Stimulated activated CD4-positive, alpha-beta T cell treated with anti-CD3 and anti-CD28 coated beads, TNF-alpha, amount 100 ng/mL, for 48 hours (primary cell): Measurements from ENCODE around the gene BTLA.
"Not testable (repeated sequence)": the region's sequence is repeated elsewhere in the genome, so short reads cannot be mapped to it uniquely, and the experiment has no call there.

Experiments
- DNase-seq, 3 donors: peaks; one replicate each; pipeline ENCODE4 v3.0.0-alpha.2; 2020; ENCODE audit warnings: low read depth in 3 of 3

The BTLA gene

DNA sequence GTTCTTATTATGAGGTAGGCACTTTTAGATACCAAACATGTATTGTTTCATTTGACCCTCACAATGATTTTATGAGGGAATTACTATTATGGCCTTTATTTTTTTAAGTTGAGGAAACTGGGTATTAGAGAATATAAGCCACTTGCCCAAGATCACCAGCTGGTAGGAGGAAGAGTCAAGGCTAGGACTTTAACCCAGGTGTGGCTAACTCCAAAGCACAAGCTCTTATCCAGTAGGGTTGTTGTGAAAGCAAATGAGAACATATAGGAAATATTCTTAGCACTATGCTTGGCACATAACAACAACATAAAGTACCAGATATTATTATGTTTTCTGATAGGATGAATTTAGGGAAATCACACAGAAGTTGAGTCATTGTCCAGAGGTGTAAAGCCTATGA is 7.9 kb downstream of the BTLA start:
- no peak for DNase-seq

DNA sequence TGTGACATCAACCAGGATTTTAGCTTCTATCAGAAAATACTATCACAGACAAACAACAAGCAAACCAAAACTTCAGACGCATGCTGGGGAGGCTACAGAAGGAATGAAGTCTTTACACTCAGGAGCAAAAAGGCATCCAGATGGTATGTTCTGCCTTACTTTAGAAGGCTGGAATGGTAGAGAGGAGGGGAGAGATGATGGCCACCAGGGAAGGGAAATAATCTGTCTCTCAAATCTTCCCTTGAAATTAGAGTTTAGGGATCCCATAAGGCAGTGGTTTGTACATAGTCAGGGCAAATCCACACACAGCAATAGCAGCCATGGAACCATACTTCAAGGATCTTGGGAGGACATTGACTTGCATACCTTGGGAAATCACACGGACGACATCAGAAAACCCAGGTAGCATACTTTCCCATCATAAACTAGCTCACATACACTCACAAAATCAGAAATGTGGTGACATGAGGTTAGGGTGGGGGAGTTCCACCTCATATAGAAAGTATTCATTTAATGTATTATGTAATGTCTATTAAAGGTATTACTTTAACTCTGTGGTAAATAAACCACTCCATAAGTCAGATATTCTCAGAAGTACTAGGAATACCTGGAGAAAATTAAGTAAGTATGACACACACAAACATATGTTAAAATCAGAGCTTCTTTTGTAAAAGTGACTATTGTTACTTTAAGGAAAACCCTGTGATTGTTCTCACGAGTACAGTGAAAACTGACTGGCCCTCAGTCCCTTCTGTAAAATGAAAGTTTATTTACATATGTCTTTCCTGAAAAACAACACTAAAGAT is 9.4 kb downstream of the BTLA start:
- no peak for DNase-seq

DNA sequence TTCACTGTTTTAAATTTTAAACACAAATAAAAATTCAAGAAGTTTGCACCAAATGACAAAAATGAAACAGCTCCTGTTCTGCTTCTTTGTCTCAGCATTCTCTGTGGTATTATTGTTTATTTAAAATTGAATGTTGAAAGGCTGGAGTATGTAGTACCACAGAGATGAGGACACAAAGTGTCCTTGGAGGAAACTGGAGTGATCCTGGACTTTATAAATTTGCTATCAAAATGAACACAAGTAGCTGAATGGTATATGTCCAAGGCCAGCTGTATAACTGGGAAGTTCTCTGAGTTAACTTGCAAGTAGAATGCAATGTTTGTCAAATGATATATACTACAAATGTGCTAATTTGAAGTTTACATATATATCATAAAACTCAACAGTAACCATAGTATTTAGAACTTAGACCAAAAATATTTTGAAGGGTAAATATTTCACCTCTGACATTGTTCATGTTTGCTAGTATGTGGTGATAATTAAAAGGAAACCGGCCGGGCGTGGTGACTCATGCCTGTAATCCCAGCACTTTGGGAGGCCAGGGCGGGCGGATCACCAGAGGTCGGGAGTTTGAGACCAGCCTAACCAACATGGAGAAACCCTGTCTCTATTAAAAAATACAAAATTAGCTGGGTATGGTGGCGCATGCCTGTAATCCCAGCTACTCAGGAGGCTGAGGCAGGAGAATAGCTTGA is 12.3 kb downstream of the BTLA start:
- no peak for DNase-seq

DNA sequence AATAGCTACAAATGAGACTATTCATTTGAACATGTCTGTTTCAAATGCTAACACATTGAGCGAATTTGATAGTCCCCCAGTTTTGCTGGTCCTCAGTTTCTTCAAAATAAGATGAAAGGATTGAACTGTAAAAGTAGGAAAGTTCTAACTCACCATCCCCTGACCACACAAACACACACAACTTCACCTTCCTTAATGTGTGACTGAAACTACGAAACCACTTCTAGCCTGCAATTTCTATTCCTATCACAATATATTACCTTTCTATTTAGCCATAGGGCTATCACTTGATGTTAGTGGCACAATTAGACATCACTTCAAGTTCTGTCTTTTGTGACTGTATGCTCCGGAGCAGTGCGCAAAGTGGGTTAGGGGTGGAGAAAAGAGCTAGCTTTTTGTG is 14.9 kb downstream of the BTLA start:
- no peak for DNase-seq

GRCh38 chr3:112482675-112483074 is 16.6 kb downstream of the BTLA start:
- no peak for DNase-seq

DNA sequence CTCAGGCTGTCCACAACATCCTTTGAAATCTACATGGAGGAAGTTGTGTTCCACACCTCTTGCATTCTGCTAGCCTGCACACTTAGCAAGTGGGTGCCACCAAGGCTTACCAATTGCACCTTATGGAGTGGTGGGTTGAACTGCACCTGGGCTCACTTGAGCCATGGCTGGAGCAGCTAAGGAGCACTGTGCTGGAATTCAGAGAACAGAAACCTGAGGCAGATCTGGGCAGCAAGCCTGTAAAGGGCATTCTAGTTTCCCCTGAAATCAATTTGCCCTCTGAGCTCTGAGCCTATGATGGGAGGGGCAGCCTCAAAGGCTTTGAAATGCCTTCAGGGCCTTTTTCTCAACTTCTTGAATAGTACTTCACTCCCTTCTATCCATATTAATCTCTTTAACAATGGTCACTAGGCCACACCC is 18.0 kb downstream of the BTLA start:
- DNase-seq = no peak

DNA sequence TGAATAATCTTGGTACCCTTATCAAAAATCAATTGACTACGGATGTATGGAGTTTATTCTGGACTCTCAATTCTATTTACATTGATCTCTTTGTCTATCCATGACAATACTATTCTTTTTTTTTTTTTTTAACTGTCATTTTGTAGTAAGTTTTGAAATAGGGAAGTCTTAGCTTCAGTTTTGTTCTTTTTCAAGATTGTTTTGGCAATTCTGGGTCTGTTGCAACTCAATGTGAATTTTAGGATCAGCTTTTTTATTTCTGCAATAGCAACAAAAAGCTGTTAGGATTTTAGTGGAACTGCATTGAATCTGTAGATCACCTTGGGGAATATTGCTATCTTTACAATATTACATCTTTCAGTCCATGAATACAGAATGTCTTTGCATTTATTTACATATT is 21.4 kb downstream of the BTLA start:
- DNase-seq = no peak

- DNase-seq = no peak
Measured at GRCh38 chr3:112476346-112476745, 22.9 kb downstream of the BTLA start.

GRCh38 chr3:112474796-112475195 is 24.5 kb downstream of the BTLA start:
- DNase-seq = no peak

GRCh38 chr3:112472691-112473090 is 26.6 kb downstream of the BTLA start:
- DNase-seq = no peak

DNA sequence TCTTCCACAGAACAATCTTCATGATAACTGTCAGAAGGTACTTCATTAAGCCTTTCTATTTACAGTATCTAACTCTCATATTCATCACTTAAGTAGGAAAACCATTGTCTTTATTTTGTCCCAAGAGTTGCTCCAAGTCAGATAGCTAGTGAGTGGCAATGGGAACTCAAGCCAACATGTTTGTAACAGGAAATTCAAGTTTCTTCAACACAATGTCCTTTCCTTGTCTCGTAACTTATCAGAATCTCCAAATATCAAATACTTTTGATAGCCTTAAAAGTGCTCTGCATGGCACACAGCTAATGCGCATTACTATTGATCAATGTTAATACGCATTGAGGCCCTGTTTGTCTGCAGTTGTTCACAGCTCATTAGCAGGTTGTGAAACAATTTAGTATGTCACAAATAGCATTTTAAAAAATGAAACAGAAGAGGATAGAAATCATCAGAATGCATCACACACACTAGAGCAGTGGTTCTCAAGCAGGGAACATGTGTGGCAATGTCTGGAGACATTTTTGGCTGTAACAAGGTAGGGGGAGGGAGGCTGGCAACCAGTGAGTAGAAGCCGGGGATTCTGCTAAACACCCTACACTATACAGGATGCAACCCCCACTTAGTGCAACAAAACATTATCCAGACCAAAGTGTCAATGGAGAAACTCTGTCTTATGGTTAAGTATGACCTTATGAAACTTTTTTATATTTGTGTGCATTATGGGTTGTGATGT is 27.5 kb downstream of the BTLA start:
- DNase-seq = no peak

DNA sequence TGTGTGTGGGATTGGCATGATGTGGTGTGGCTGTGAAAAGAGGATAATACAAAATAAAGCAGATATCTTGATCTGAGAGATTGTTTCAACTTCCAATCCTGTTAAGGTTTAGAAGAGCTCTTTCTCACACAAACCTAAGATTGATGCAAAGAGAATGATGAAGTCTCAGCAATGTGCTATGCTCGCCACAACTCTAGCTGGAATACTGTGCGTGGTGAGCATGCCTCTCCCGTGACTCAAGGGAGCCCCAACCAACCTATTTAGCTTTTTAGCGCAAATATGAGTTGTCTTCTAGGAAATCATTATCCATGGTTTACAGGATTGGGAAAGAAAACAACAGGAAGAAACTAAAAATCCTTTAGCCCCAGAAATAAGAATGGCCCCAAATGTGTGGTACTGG is 28.5 kb downstream of the BTLA start:
- DNase-seq = no peak

GRCh38 chr3:112469671-112470070 is 29.6 kb downstream of the BTLA start:
- DNase-seq = no peak

DNA sequence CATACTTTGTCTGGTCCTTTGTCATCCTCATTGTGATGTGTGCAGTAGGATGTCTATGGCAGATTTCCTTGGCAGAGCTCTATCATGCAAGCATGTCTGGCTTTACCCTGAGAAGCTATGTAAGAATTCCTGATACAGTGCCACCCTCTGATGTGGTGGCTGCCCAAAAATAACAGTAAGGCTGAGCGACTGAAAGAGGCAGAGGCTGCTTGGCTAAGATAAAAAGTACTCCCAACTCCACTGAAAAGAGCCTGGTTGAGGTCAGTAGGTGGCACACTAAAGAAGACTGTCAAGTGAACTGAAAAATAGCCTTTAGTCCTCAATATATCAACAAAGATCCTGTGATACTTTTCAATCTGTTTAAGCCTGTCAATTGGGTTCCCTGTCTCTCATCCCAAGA is 31.7 kb downstream of the BTLA start:
- no peak for DNase-seq

DNA sequence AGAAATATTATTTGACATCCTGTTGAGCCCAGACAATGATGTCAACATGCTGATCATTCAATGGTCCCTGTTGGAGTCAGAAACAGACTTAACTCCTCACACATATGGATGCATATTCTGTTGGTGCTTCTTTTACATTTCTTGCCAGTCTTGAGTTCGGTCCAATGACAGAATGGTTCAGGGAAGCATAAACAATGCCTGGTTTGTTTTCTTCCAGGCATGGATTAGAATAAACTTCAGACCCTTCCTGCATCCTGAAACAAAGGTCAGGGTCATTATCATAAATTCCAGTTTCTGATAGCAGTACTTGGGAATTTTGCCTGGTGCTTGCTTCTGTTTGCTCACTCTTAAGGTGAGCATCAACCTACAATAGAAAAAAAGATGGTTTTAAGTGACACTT is 33.3 kb downstream of the BTLA start:
- no peak for DNase-seq

- DNase-seq = no peak
Measured at GRCh38 chr3:112464264-112464663, 35.0 kb downstream of the BTLA start.

DNA sequence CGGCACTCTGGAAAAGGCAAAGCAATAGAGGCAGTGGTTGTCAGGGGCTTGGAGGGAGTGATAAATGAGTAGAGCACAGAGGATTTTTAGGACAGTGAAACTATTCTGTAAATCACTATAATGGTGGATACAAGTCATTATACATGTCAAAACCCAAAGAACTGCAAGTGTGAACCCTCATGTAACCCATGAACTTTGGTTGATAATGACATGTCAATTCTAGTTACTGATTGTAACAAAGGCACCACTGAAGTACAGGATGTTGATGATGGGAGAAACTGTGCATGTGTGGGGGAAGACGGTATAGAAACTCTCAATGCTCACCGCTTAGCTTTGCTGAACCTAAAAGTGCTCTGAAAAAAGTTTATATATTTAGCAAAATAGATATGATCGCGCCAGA is 36.0 kb downstream of the BTLA start:
- DNase-seq = no peak

DNA sequence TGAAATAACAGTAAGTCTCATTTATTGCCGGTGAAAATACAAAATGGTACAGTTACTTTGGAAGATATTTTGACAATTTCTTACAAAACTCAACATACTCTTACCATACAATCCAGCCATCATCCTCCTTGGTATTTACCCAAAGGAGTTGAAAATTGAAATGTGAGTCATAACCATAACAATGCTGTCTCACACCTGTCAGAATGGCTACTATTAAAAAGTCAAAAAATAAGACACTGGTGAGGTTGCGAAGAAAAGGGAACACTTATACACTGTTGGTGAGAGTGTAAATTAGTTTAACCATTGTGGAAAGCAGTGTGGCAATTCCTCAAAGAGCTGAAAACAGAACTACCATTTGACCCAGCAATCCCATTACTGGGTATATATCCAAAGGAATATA is 37.5 kb downstream of the BTLA start:
- not testable (repeated sequence) for DNase-seq

DNA sequence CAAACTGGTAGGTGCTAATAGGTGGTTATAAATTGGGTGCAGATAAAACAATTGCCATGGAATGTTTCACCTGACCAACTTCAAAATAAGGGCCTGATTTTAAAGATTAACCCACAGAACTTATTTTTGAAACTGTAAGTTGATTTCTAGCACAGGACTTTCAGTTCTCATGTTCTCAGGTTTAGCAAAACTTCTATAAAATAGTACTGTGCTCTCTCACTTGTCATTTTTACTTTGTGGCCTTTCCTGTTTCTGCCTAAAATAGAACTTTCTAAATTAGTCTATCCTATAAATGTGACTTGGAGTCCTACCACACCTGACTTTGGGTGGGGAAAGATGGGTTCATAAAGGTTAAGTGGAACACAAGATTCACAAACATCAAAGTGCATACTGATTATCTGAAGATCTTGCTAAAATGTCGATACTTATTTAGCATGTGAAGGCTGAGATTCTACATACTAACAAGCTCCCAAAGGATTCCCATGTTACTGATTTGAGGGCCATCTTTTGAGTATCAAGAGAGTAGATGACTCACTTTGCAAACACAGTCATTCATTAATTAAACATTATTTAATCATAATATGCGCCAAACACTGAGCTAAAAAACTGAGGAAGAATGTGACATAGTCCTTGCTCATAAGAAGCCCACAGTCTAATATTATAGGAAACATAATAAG is 38.6 kb downstream of the BTLA start:
- DNase-seq = no peak

DNA sequence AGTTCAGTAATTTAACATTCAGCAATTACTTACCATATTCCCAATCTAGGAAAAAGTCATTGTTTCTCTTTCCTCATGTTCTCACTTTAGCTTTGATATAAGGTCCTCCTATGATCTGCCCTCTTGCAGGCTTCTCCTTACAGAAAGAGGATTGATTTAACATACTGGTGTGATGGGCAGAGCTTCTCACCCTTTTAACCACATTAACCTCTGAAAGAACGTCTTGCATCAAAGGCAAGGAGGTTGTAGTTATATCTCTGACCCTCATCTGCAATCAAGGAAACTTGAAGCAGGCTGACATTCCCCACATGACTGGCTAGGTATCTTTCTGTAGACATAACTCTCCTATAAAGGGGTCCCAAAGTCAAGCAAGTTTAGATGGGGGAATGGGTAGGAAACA is 39.5 kb downstream of the BTLA start:
- DNase-seq = no peak

DNA sequence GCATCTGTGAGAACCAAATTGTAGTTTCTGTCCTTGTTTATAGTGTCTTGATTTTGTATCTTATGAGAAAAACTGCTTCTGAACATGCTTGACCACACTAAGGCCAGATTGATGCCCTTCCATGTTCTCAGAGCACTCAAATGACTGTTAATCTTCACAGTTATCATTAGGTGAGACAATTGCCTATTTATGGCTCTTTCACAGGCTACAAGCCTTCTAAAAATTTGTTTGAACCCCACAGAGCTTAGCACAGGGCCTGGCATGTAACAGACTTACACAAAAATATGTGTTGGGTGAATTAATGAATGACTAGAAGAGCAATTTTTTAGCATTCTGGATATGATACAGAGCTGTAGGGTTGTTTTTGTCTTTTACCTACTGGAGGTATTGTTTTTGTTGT is 43.1 kb downstream of the BTLA start:
- no peak for DNase-seq

DNA sequence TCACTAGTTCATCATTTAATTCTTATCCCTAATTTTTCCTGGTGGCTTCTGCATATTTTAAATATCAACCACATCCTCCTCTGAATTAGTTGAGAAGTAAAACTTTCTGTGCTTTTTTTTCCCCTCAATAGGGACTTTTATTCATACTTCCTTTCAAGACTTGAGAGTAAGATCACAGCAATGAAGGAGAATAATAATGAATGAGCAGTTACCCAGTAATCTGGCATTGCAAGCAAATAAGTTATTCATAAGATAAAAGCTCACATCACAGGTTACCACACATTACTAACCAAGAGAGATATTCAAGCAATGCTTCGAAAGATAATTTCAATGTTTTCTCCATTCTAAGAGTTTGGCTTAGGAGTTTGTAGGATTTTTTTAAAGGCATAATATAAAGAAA is 50.3 kb downstream of the BTLA start:
- DNase-seq = no peak
